HepG2 (cell line): Measurements from ENCODE around the gene SYNJ2. TPM values are rescaled to one million over a fixed set of nuclear protein-coding genes. Genes with fewer than 3 reads are reported as not detected.

ENCODE experiments used
- ATAC-seq: fragments of 200-7000 bp; cut with Tn5 transposase; 3 replicates; pipeline ENCODE4 v1.9.1; 2020; ENCODE audit warnings: mild to moderate bottlenecking, moderate library complexity
- BruUV-seq: library from RNA; stranded (reverse); fragments of 400-500 nt; replicated peaks from 2 replicates; lab custom pipeline; 2021; lab: Mats Ljungman, UMichigan
- CTCF ChIA-PET: fragments of 300-600 bp; formaldehyde crosslinking; extraction: SDS; loops from one replicate; lab custom pipeline; 2021; ENCODE audit warnings: low total read pairs, inconsistent platforms, low intra/inter-chr PET ratio; lab: Yijun Ruan, JAX
- POLR2A ChIA-PET: fragments of 350-600 bp; sonication (Branson Sonifier 250); formaldehyde crosslinking; loops from one replicate; lab custom pipeline; 2020; ENCODE audit warnings: antibody characterized with exemption, inconsistent platforms; lab: Yijun Ruan, JAX
- DNase-seq: peaks from one replicate; pipeline ENCODE4 v3.0.0-alpha.2; 2015; ENCODE audit warnings: low spot score
- FAIRE-seq: peaks from 3 replicates; lab custom pipeline; 2011; peaks lifted over from hg19 to GRCh38; lab: Jason Lieb, UNC
- H2AFZ ChIP-seq: one replicate; pipeline ENCODE4 v1.6.1; 2011; ENCODE audit warnings: low read length, inconsistent platforms
- H3K27ac ChIP-seq: fragments of 300-600 bp; 3 replicates; pipeline ENCODE4 v1.8.0; 2011; ENCODE audit warnings: mixed run types, mild to moderate bottlenecking, mixed read lengths, low read length, inconsistent platforms; ENCODE audit not compliant: insufficient read depth; ENCODE audit errors: extremely low read length
- H3K27me3 ChIP-seq, 2 experiments: fragments of 200-600 bp in 1 of 2; 2 replicates in 1 of 2; 3 replicates in 1 of 2; pipeline versions ENCODE4 v1.6.0 to v1.8.0; 2011; ENCODE audit warnings: low read length in 2 of 2, mild to moderate bottlenecking in 2 of 2, moderate library complexity in 2 of 2, inconsistent platforms in 1 of 2; ENCODE audit not compliant: insufficient read depth in 2 of 2, control insufficient read depth in 1 of 2
- H3K36me3 ChIP-seq, 2 experiments: fragments of 200-600 bp in 1 of 2; replicated peaks in 1 of 2; 2 replicates in 1 of 2; 3 replicates in 1 of 2; pipeline versions ENCODE4 v1.5.1 to v1.8.0; 2011; ENCODE audit warnings: low read length in 2 of 2, inconsistent platforms in 1 of 2; ENCODE audit not compliant: insufficient read depth in 2 of 2, control insufficient read depth in 1 of 2
- H3K4me1 ChIP-seq: 2 replicates; pipeline ENCODE4 v1.5.1; 2012; ENCODE audit warnings: low read length, inconsistent platforms; ENCODE audit not compliant: insufficient read depth
- H3K4me2 ChIP-seq: 2 replicates; pipeline ENCODE4 v1.6.0; 2011; ENCODE audit warnings: low read depth, low read length, inconsistent platforms
- H3K4me3 ChIP-seq, 3 experiments: fragments of 200-600 bp in 1 of 3; sonication (generic), shearing (Covaris generic) in 1 of 3; replicated peaks in 1 of 3; 2 replicates each; pipeline ENCODE4 v1.5.1; 2011 to 2016; ENCODE audit warnings: low read length in 3 of 3, inconsistent platforms in 2 of 3, low read depth in 2 of 3, mild to moderate bottlenecking in 2 of 3, control low read depth in 1 of 3, mixed read lengths in 1 of 3; ENCODE audit not compliant: insufficient read depth in 1 of 3
- H3K79me2 ChIP-seq: one replicate; pipeline ENCODE4 v1.6.1; 2011; ENCODE audit warnings: low read length, inconsistent platforms; ENCODE audit not compliant: insufficient read depth
- H3K9ac ChIP-seq: 2 replicates; pipeline ENCODE4 v1.6.0; 2011; ENCODE audit warnings: mild to moderate bottlenecking, low read depth, low read length, inconsistent platforms; ENCODE audit not compliant: insufficient read depth
- H3K9me3 ChIP-seq: 2 replicates; pipeline ENCODE4 v1.5.1; 2012; ENCODE audit warnings: mild to moderate bottlenecking, low read length
- H4K20me1 ChIP-seq: 2 replicates; pipeline ENCODE4 v1.6.0; 2011; ENCODE audit warnings: inconsistent platforms, mild to moderate bottlenecking, low read length, moderate library complexity; ENCODE audit not compliant: insufficient read depth
- ATF1 ChIP-seq: IDR thresholded peaks from 2 replicates; pipeline ENCODE4 v1.6.1; 2016; ENCODE audit warnings: mild to moderate bottlenecking, control low read depth
- EEA1 ChIP-seq: sonication (generic); formaldehyde crosslinking; IDR thresholded peaks from 2 replicates; pipeline ENCODE4 v1.5.1; 2020; ENCODE audit warnings: mild to moderate bottlenecking, missing genetic modification reagents, borderline replicate concordance
- FOSL1 ChIP-seq: sonication (generic); formaldehyde crosslinking; IDR thresholded peaks from 2 replicates; pipeline ENCODE4 v1.9.0; 2021; ENCODE audit warnings: missing genetic modification reagents, borderline replicate concordance
- KLF12 ChIP-seq: sonication (generic); formaldehyde crosslinking; IDR thresholded peaks from 2 replicates; pipeline ENCODE4 v1.4.0; 2020; ENCODE audit warnings: missing genetic modification reagents, borderline replicate concordance
- MEIS2 ChIP-seq: sonication (generic); formaldehyde crosslinking; IDR thresholded peaks from 2 replicates; pipeline ENCODE4 v1.9.0; 2021; ENCODE audit warnings: mild to moderate bottlenecking, missing genetic modification reagents
- MTF2 ChIP-seq: sonication (generic); formaldehyde crosslinking; IDR thresholded peaks from 2 replicates; pipeline ENCODE4 v1.5.0; 2020; ENCODE audit warnings: missing genetic modification reagents, borderline replicate concordance
- MXI1 ChIP-seq: IDR thresholded peaks from 3 replicates; pipeline ENCODE4 v1.6.1; 2012; ENCODE audit warnings: low read depth, low read length, inconsistent platforms, borderline replicate concordance
- PAF1 ChIP-seq: IDR thresholded peaks from 2 replicates; pipeline ENCODE4 v1.6.1; 2016; ENCODE audit warnings: missing genetic modification reagents, missing compliant biosample characterization
- RBM39 ChIP-seq: fragments of 200-400 bp; formaldehyde crosslinking; IDR thresholded peaks from one replicate; pipeline ENCODE4 v1.6.1; 2018; ENCODE audit warnings: antibody characterized with exemption, mild to moderate bottlenecking, low read depth, low read length; ENCODE audit not compliant: poor library complexity, severe bottlenecking
- SMYD3 ChIP-seq: sonication (generic); formaldehyde crosslinking; IDR thresholded peaks from 2 replicates; pipeline ENCODE4 v1.8.1; 2023; ENCODE audit warnings: mild to moderate bottlenecking, missing genetic modification reagents
- THAP11 ChIP-seq: IDR thresholded peaks from 2 replicates; pipeline ENCODE4 v1.6.1; 2016; ENCODE audit warnings: missing biosample characterization, missing genetic modification reagents
- ZFP36L2 ChIP-seq: sonication (generic); formaldehyde crosslinking; IDR thresholded peaks from 2 replicates; pipeline ENCODE4 v1.4.0; 2020; ENCODE audit warnings: missing genetic modification reagents
- ZNF124 ChIP-seq: sonication (generic); formaldehyde crosslinking; IDR thresholded peaks from 2 replicates; pipeline ENCODE4 v1.4.0; 2020; ENCODE audit warnings: missing genetic modification reagents
- ZNF333 ChIP-seq: sonication (generic); formaldehyde crosslinking; IDR thresholded peaks from 2 replicates; pipeline ENCODE4 v1.4.0; 2020; ENCODE audit warnings: mild to moderate bottlenecking, missing genetic modification reagents, borderline replicate concordance
- ZNF543 ChIP-seq: sonication (generic); formaldehyde crosslinking; IDR thresholded peaks from 2 replicates; pipeline ENCODE4 v1.4.0; 2020; ENCODE audit warnings: mild to moderate bottlenecking, missing genetic modification reagents
- ZNF572 ChIP-seq: sonication (generic); formaldehyde crosslinking; IDR thresholded peaks from 2 replicates; pipeline ENCODE4 v1.5.1; 2020; ENCODE audit warnings: mild to moderate bottlenecking, missing genetic modification reagents
- ZNF605 ChIP-seq: sonication (generic); formaldehyde crosslinking; IDR thresholded peaks from 2 replicates; pipeline ENCODE4 v1.8.0; 2022; ENCODE audit warnings: mild to moderate bottlenecking, missing genetic modification reagents
- WGBS: methylation state at CpG from one replicate; pipeline ENCODE4 v1.1.6; 2017; ENCODE audit warnings: low lambda C conversion rate; 5-methylcytosine and 5-hydroxymethylcytosine counted together
- in situ Hi-C: cut with HindIII; loops from 2 replicates; pipeline ENCODE4 v1.10.0; 2017; ENCODE audit warnings: low pct_unique_long_range_greater_than_20kb; ENCODE audit not compliant: extremely low pct_ligation_motif_present
- intact Hi-C: fragments of 100-400 bp; cut with micrococcal nuclease; formaldehyde crosslinking; loops from one replicate; pipeline ENCODE4 v1.10.0; 2022; ENCODE audit not compliant: unreplicated experiment
- polyA plus RNA-seq, 8 experiments: library from polyadenylated mRNA; depleted of rRNA in 3 of 8; stranded (reverse) in 7 of 8; unstranded in 1 of 8; fragments of >200 nt; fragmentation: Illumina TruSeq in 4 of 8; extraction: Trizol in 4 of 8; gene quantifications; 2 replicates each; pipeline versions ENCODE4 v1.2.1 to v1.2.3, GENCODE V29; 2011 to 2016; ENCODE audit warnings: low read depth in 4 of 8, missing spikeins in 1 of 8, mixed read lengths in 1 of 8; ENCODE audit not compliant: insufficient read depth in 1 of 8
- total RNA-seq, 5 experiments: library from RNA; depleted of rRNA; stranded (reverse); fragments of >200 nt; fragmentation: Illumina TruSeq; extraction: Trizol; gene quantifications; 2 replicates each; pipeline ENCODE4 v1.2.3, GENCODE V29; 2016; ENCODE audit warnings: low read depth in 1 of 5
- TF ChIP-seq, protein P1 (sequence below): sonication (generic); formaldehyde crosslinking; IDR thresholded peaks from 2 replicates; pipeline ENCODE4 v1.8.1; 2023; ENCODE audit warnings: mild to moderate bottlenecking, missing genetic modification reagents
- TF ChIP-seq, protein P2 (sequence below): sonication (generic); formaldehyde crosslinking; IDR thresholded peaks from 2 replicates; pipeline ENCODE4 v1.4.0; 2020; ENCODE audit warnings: missing genetic modification reagents, mild to moderate bottlenecking, borderline replicate concordance
- TF ChIP-seq, protein P3 (sequence below): sonication (generic); formaldehyde crosslinking; IDR thresholded peaks from 2 replicates; pipeline ENCODE4 v1.4.0; 2020; ENCODE audit warnings: missing genetic modification reagents

Gene SYNJ2
- total and polyA plus RNA-seq, 2 of the 13 experiments (the other 11 are each of a cell fraction or from before 2014, with no cell fraction given), result 39.1 to 57.6 TPM

DNA sequence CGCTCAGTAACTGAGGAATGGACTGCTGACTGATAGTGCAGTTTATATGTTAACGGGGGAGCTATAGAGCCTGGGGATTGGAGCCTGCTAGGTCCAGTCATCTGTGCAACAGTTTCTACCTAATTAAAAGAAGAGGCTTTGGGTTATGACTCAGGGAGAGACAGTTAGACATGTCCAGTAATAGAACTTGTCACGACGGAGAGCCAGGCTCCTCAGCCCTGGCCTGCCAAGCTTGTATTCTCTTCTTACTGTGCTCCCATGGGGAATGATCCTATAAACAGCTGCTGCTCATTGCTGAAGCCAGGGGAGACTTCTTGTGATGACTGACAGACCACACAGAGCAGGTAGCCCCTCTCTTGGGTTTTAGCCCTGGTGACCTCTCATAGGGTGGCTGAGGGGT, 69.3 kb downstream of the SYNJ2 start (continued):
- TF ChIP-seq, protein P1, sequence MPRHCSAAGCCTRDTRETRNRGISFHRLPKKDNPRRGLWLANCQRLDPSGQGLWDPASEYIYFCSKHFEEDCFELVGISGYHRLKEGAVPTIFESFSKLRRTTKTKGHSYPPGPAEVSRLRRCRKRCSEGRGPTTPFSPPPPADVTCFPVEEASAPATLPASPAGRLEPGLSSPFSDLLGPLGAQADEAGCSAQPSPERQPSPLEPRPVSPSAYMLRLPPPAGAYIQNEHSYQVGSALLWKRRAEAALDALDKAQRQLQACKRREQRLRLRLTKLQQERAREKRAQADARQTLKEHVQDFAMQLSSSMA (CRISPR knock-in tag), result no peak

DNA sequence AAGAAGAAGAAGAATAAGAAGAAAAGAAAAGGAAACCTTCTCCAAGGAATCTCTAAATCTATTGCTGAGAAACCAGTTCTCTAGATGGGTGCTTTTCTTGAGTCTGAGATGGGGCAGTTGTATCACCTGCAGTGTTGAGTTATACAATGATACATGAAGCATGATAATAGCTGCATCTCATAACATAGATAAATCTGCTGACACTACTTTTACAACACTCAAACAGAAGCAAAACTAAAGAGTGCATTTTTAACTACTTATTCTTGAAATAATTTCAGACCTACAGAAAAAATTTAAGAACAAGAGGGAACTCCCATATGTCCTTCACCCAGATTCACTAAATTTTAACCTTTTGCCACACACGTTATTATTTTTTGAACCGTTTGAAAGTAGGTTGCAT, 70.3 kb downstream of the SYNJ2 start:
- Histone ChIP-seq H3K36me3 (peaks cover 48 to 82% of the 10 kb centered on the region in 2 experiments), H3K79me2 (no peaks in the 10 kb centered on the region), H3K4me2 (no peak overlapping the region), H3K27me3 (no peaks in the 10 kb centered on the region), H3K4me3 (no peak overlapping the region), H2AFZ (no peak overlapping the region), H3K4me1 (peaks cover 31% of the 10 kb centered on the region), H3K27ac (no peak overlapping the region), H4K20me1 (no peaks in the 10 kb centered on the region; the same call in 1 of the 2 replicates), H3K9me3 (no peaks in the 10 kb centered on the region), H3K9ac (no peak overlapping the region)
- ATAC-seq (no peak), DNase-seq (no peak), FAIRE-seq (no peak)
- ChIA-PET POLR2A (no interaction called here), CTCF (no interaction called here)
- no TSS peak for BruUV-seq
- in situ Hi-C loops, result no loop called here
- 93% methylated on average over 2 of the region's 2 CpGs for WGBS
- intact Hi-C loops, result no loop called here
- TF ChIP-seq FOSL1 (CRISPR knock-in tag), result no peak
- TF ChIP-seq ZNF543 (CRISPR knock-in tag), result no peak
- no peak for TF ChIP-seq ZNF333 (CRISPR knock-in tag)
- no peak for TF ChIP-seq MEIS2 (CRISPR knock-in tag)
- no peak for TF ChIP-seq EEA1 (CRISPR knock-in tag)
- no peak for TF ChIP-seq MTF2 (CRISPR knock-in tag)
- TF ChIP-seq, protein P2, sequence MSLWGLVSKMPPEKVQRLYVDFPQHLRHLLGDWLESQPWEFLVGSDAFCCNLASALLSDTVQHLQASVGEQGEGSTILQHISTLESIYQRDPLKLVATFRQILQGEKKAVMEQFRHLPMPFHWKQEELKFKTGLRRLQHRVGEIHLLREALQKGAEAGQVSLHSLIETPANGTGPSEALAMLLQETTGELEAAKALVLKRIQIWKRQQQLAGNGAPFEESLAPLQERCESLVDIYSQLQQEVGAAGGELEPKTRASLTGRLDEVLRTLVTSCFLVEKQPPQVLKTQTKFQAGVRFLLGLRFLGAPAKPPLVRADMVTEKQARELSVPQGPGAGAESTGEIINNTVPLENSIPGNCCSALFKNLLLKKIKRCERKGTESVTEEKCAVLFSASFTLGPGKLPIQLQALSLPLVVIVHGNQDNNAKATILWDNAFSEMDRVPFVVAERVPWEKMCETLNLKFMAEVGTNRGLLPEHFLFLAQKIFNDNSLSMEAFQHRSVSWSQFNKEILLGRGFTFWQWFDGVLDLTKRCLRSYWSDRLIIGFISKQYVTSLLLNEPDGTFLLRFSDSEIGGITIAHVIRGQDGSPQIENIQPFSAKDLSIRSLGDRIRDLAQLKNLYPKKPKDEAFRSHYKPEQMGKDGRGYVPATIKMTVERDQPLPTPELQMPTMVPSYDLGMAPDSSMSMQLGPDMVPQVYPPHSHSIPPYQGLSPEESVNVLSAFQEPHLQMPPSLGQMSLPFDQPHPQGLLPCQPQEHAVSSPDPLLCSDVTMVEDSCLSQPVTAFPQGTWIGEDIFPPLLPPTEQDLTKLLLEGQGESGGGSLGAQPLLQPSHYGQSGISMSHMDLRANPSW (CRISPR knock-in tag), result no peak
- no peak for TF ChIP-seq KLF12 (CRISPR knock-in tag)
- no peak for TF ChIP-seq ZFP36L2 (CRISPR knock-in tag)
- TF ChIP-seq THAP11 (CRISPR knock-in tag), result no peak
- TF ChIP-seq, protein P3, sequence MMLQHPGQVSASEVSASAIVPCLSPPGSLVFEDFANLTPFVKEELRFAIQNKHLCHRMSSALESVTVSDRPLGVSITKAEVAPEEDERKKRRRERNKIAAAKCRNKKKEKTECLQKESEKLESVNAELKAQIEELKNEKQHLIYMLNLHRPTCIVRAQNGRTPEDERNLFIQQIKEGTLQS (CRISPR knock-in tag), result no peak
- no peak for TF ChIP-seq PAF1
- TF ChIP-seq ZNF124 (CRISPR knock-in tag), result no peak
- TF ChIP-seq SMYD3 (CRISPR knock-in tag), result no peak
- TF ChIP-seq ATF1, result no peak
- no peak for TF ChIP-seq RBM39
- TF ChIP-seq MXI1, result no peak
- no peak for TF ChIP-seq ZNF572
- no peak for TF ChIP-seq ZNF605
